HG02840 (cell line): ENCODE data around the gene NDUFB8.
A peak's percentile ranks its signal among the peaks of the same experiment; 100 is the strongest.
"Not testable (repeated sequence)": the region's sequence is repeated elsewhere in the genome, so short reads cannot be mapped to it uniquely, and the experiment has no call there.

Source experiments
- ATAC-seq: cut with Tn5 transposase; IDR thresholded peaks from one replicate; pipeline ENCODE4 v1.9.1; 2021; ENCODE audit warnings: mild to moderate bottlenecking, moderate library complexity, moderate number of reproducible peaks; ENCODE audit not compliant: unreplicated experiment, low FRiP score

Gene NDUFB8

DNA sequence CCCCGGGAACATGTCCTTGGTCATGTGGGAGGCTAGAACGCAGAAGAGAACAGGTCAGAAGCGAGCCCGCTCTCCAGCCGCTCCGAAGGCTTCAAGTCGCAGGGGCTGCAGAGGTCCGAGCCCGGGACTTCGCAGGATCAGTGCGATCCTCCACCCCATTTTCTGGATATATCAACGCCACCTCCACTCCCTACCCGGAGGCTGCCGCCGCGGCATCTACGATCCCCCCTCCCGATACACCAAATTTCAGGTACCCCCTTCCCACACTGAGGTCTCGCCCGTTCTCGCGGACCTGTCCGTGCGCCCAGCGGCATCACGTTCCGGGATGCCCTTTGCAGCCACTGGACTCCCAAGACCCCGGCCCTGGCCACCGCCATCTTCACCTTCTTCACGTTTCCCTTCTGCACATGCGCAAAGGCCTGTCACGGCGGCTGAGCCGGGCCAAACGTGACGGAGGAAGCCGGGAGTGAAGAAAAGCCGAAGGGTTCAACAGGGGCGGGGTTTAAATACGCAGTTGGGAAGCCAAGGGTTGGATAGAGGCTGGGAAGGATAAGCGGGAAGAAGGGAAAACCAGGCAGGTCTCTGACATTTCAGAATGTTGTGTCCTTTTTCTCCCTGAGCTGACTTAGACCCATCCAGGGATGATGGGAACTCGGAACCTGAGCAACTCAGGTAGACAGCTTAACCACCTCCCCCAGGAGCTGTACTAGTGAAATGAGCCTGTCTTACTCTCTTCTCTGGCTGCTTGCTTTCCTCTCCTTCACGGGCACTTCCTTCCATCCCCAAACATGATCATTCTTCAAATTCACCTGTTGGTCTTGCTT lies at the start of gene NDUFB8:
NDUFB8 (minus strand) TSS at position 397 of the 824 bp plus-strand sequence; CDS start at position 377, 20 bp downstream.
- ATAC-seq: peak; percentile 69

- no peak for ATAC-seq
Observed at GRCh38 chr10:100576282-100576635, 46.6 kb upstream of the NDUFB8 start.

GRCh38 chr10:100575585-100576281 lies 46.1 kb upstream of the NDUFB8 start:
- no peak for ATAC-seq

- ATAC-seq: not testable (repeated sequence)
Observed at GRCh38 chr10:100575146-100575545, 45.5 kb upstream of the NDUFB8 start.

GRCh38 chr10:100571084-100571856 lies 41.6 kb upstream of the NDUFB8 start:
- ATAC-seq: no peak

DNA sequence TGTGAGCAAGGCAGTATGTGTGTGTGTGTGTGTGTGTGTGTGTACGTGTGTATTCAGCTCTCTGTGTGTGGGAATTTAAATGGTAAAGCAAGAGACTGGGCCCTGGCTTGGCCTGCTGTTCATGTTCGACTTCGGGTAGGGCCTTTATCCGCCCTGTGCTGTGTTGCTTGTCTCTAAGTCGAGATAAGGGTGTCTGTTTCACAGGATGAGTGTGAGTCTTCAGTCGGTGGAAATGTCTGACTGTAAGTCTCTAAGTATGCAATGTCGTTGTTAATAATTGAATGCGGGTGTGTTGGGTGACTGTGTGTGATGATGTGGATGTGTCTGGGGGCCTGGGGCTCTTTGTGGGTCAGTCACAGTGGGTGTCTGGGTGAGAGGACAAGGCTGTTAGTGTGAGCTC lies 40.8 kb upstream of the NDUFB8 start:
- ATAC-seq: no peak

GRCh38 chr10:100569687-100570481 lies 40.2 kb upstream of the NDUFB8 start:
- ATAC-seq: no peak

GRCh38 chr10:100568912-100569311 lies 39.2 kb upstream of the NDUFB8 start:
- no peak for ATAC-seq

DNA sequence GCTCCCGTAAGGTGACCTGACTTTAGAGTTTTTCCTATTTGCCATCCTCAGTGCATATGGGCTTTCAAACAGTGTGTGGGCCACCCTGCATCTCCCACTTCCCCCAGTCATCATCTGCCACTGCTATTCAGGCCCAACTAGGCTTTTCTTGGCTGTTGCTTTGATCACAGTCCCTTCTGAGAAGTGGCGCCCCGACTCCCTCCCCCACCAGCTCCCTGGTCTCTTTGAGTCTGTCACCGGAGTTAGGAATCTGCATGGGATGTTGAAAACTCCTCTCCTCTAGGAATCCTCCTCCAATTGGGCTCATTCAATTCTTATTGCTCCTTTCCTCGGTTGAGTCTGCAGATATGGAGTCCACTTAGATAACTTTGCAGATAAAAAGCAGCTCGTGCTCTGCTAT lies 38.2 kb upstream of the NDUFB8 start:
- no peak for ATAC-seq

GRCh38 chr10:100567249-100567648 lies 37.6 kb upstream of the NDUFB8 start:
- ATAC-seq: no peak

DNA sequence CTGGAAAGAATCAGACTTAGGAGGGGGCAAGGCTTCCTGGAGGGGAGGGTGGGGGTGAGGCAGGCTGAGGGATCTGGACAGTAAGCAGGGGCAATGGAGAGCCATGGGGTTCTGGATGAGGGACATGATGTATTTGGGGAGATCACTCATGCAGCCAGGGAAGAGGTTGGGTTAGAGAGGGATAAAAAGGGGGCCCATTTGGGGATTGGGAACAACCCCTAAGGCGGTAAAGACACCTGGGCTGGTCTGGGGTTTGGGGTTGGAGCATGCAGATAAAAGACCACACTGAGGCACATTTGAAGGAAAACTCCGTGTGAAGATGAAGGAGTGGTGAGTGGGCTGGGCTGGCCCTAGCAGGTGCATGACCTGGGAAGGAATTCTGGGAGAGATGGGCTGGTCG lies 36.9 kb upstream of the NDUFB8 start:
- no peak for ATAC-seq

GRCh38 chr10:100565206-100565985 lies 35.7 kb upstream of the NDUFB8 start:
- no peak for ATAC-seq

DNA sequence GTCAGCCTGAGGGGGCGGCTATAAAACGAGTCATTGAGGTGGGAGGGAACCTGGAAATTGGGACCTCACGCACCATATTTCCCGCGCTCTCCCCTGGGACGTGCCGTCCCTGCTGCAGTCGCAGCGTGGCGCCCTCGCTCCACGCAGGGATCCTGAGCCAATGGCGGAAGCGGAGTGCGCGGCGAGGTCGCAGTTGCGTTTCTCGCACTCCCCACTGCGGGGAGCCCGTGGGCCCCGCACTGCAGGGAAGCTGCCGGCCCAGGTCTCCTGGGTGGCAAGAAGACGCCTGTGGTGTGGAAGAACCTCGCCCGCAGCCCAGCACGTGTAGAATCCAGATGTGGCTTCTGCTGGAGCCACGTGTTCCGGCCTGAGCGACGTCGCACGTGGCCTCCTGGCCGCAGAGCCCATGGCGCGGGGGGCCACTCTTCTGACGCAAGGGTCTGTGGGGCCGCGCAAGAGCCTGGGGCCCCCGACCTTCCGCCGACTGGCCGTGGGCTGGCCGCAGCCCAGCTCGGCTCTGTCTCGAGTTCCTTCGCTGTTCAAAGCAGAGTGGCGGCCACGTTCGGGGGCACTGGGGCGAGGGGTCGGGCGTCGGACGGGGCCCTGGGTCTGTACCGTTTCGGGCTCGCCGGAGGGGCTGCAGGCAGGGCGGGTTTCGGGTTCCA lies 32.5 kb upstream of the NDUFB8 start:
- ATAC-seq: no peak

DNA sequence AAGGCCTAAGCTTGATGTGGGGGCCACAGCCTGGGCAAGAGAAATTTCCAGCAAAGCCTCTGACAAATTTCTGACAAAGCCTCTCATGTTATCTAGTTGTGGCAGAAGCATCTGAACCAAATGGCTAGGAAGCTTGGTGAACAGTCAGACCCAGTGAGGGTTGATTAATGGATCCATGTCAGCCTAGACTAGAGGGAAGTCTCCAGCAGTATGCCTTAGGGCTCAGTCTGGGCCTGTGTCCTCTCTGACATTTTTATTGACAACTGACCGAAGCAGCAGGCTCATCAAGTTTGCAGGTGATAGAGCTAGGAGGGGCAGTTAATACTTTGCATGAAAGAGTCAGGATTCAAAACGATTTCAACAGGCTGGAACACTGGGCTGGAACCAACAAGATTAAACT lies 31.3 kb upstream of the NDUFB8 start:
- no peak for ATAC-seq

DNA sequence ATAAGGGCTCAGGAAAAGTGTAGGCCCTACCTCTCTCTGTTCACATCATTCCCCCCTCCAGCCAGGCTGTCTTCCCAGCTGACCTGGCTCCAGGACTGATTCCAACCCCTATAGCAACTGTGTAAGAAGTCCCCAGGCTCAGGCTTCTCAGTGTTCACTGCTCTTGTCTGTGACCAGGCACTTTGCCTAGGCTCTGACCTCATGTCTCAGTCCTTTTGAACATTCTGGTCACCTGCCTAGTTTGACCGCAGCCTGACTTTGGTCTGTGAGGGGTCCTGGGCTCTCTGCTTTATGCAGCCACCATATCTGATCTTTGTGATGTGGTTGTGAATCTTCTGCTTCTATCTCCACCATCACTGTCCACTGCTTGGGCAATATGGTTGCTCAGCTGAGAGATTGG lies 30.6 kb upstream of the NDUFB8 start:
- no peak for ATAC-seq

GRCh38 chr10:100554902-100555301 lies 25.2 kb upstream of the NDUFB8 start:
- ATAC-seq: no peak

- ATAC-seq: no peak
Observed at GRCh38 chr10:100553929-100554328, 24.3 kb upstream of the NDUFB8 start.

DNA sequence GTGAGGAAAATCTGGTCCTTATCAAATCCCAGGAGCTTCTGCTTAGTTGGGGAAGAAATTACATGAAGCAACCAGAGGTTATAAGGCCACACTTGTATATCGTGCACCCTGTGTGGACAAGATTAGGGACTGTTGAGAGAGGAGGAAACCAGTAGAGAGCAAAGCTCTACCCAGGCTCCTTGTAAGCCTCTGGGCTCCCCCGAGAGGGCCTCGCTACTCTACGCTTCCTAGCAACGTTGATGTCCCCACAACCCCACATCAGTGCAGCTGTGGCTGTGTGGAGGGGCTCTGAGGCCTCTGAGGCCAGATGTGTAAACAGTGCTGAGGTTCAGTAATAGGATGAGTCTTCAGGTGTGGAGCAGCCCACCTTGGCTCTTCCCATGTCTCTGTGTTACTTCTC lies 22.1 kb upstream of the NDUFB8 start:
- no peak for ATAC-seq

DNA sequence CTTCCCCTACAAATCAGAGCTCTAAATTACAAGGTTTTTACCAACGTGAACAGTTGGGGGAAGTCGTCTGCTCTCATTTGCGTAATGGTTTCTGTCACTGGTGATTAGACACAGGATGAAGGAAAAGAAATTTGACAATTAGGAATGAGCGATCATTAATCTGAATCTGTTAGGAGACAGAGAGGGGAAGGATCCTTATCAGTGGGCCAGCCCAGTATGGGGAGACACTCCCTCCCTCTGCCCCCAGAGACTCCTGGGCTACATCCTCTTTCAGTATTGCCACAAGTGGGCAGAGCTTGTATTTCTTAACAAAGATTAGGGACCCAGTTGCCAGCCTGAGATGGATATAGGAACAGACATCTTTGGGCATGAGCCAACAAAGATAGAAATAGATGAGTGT lies 21.5 kb upstream of the NDUFB8 start:
- ATAC-seq: no peak
